HG02973 (cell line): Measurements from ENCODE around the gene NDEL1.

Experiments used
- ATAC-seq: cut with Tn5 transposase; IDR thresholded peaks from one replicate; pipeline ENCODE4 v1.9.1; 2021; ENCODE audit warnings: moderate library complexity; ENCODE audit not compliant: unreplicated experiment

Gene NDEL1

DNA sequence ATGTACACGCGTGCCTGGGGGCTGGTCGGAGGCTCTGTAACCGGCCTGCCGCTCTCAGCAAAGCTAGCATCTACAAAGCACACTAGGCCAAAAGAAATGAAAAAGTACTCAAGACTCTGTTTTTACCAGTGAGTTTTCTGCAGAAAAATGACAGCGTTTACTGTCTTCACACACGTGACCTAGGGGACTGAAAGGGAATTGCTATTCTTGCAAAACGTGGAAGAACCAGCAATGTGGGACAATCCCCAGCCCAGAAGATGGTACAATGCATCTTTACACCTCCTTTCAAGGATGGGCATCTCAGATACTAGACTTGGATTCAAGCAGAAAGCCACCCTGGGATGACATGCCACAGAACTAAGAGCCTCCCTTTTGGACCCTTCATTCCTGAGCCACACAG is 41.5 kb downstream of the NDEL1 start:
- no peak for ATAC-seq

DNA sequence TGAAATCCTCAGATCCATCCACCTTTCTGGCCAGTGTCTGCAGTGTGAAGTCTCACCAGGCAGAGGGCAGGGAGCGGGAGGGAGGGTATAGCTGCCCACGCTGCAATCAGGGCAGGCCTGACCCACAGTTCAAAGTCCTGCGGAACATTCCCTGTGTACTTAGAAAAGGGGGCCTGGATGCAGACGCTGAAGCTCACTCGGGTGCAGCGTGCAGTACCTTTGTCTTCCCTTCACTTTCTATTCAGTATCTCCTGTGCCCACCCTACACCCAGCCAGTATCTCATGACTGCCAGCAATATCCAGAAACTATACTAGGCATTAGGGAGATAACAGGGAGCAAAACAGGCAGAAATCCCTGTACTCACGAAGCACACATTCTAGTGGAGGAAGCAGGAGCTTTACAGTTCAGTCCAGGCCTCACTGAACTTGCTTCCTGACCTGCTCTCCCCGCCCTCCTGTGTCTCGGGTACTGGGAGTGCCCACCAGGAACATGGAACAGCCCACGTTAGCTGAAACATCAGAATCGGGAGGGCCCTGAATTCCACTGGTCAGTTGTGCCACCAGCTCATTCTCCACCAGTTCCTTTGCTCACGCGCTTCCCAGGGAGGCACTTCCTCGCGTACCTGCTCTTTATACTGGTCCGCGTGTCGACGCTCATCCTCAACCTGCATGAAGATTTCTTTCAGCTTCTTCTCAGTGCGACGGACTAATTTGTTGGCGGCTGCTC is 42.2 kb downstream of the NDEL1 start:
- no peak for ATAC-seq

DNA sequence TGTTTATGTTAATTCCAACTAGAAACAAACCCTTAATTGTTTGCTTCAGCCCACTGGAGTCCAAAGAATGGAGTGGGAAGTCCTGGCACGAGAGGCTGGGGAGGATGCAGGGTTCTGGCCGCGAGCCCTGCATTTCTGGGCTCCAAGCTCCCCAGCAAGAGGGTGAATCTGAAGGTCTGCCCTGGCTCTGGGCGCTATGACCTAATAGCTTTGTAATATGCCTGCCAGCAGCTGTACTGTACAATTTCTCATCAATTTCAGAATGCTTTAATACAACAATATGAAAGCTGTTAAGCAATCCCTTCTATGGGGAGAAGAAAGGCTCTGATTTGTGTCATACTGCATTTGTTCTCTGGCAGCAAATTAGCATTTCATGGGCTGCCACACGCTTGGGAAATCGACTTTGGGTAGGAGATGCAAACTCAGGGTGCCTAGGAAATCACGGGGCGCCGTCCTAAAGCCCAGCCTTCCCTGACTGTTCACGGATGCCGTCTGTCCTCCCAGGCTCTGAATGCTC is 43.8 kb downstream of the NDEL1 start:
- ATAC-seq = no peak

DNA sequence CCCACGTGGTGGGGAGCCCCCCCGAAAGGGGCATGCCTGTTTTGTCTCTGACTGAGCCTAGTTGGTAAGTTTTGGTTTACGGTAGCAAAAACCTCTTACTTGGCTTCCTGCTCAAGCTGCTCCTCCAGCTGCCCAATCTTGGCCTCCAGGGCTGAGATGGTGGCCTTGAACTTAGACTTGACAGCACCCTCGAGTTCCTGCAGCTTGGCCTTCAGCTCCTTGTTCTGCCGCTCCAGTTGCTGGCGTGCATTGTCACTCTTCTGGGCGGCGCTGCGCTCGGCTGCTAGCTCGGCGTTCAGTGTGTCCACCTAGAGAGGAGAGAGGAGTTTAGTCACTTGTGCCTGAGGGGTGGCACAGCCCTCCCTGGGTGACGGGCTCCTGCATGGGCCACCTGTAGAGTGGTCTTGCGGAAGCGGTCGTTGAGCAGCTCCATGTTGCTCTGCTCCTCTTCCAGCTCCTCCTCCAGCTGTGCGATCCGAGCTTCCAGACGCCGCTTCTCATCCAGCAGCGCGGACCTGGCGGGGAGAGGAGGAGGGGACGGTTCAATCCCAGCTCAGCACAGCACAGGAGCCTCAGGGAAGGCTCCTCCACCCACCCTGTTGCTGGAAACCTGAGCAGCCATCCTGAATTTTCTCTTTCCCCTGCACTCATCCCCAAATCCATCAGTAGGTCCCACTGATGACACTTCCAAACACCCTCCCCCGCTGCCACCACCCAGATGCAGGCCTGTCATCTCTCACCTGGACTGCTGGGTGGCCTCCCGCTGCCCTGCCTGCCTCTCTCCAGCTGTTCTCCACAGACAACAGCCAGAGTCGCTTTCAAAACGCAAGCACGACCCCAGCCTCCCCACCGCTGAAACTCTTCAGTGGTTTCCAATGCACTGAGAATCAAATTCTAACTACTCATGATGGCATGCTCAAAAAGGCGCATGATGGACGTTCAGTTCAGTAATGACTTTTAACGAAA is 44.6 kb downstream of the NDEL1 start:
- no peak for ATAC-seq

DNA sequence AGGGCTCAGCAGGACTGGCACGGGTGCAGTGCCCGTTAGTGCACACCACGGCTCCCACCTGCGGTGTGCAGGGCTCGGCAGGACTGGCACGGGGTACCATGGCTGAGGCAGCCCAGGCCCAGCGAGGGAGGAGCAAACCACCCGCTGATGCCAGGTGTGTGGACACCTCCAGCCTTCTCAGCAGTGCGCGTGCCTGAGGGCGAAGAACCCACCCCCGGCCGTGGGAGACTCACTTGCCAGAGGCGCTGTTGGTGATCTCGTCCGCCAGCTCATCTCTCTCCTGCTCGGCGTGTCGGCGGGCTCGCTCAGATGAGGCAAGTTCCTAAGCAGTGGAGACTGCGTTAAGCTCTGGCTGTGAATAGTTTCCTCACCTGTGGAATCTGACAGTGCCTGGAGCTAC is 45.4 kb downstream of the NDEL1 start:
- no peak for ATAC-seq

DNA sequence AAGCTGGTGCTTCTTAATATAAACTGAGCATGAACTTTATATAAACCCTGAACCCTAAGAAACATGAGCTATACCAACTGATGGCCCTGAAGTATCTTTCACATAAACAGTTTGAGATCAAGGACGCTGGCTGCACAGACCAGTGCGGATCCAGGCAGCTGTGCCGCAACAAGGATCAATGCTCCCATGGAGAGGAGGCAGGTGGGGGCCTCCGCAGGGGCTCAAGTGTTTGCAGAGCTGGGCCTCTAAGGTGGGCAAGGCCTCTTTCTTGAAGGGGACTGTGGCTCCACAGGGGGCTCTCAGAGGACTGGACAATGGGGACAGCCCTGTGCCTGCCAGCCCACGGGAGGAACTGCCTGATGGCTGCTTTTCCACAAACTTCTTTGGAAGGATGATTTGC is 46.0 kb downstream of the NDEL1 start:
- ATAC-seq = no peak

DNA sequence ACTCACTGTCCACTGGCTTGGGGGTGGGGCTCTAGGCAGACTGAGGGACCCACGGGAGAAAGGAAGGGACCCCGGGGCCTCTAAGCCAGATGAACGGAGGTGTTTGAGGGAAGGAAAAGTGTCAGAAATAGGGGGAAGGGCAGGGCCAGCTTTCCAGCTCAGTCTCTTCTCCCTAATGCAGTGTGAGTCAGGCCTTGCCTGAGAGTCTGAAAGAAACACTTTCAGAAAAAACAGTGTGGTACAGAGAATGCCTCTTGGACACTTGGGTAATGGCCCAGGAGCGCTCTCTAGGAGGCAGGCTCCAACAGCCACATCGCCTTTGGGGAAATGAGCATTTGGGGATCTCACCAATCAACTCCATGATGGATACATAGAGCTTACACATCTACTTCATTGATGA is 46.9 kb downstream of the NDEL1 start:
- ATAC-seq = no peak

DNA sequence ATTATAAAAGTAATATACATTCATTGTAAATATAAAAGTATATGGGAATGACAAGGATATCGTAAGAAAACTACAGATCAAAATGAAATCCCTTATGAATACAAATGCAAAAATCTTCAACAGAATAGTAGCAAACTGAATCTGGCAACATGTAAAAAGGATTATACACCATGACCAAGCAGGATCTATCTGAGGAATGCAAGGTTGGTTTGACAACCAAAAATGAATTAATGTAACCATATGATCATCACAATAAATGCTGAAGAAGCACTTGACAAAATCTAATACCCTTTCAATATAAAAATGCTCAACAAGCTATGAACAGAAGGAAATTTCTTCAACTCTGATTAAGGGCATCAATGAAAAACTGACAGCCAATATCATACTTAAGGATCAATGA is 48.8 kb downstream of the NDEL1 start:
- ATAC-seq = no peak

DNA sequence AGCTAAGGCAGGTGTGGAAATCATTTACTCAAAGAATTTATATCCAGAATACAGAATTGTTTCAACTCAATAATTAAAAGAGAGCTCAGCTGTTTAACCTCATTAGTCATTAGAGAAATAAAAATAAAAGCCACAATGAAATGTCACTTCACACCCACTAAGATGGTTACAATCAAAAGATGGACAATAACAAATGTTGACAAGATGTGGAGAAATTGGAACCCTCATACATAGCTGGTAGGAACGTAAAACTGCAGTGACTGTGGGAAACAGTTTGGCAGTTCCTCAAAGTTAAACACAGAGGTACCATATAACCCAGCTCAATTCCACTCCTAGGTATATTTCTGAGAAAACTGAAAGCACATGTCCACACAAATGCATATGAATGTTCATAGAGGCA is 49.8 kb downstream of the NDEL1 start:
- no peak for ATAC-seq

DNA sequence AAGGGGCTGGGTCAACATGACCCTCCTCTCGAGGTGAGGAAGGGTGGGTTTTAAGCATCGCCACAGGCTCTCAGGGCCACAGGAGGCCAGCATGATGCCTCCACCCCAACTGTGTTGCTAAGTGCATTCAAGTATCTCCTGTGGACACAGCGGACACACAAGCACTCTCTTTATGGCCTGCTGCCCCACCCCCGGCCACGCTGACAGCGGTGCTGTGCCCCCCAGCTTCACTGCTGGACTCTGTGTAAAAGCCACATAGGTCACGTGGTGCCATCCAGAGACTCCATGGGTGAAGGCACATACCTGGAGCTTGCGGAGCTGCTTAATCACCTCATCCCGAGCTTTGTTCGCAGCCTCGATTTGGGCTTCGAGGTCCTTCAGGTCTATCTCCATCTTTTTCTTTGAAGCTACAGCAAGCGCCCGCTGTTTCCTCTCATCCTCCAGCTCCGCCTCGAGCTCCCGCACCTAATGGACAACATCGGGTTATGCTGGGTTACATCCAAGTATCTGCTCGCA is 51.5 kb downstream of the NDEL1 start:
- ATAC-seq = no peak

DNA sequence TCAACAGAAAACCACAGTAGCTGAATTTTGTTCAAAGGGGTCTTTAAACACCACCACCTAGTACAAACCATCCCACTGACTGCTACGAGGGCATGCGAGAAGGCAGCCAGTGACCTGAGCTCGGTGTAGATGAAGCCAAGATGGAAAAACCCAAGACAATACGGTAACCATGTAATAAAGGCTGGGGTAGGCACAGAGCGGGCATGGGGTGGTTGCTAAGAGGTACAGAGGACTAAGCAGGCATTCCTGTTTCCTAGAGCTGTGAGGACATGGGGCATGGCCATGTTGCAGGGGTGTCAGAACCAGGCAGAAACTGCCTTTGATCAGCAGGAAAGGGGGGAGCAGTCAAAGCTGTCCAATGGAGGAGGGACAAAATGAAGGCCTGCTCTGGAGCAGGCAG is 52.1 kb downstream of the NDEL1 start:
- no peak for ATAC-seq

DNA sequence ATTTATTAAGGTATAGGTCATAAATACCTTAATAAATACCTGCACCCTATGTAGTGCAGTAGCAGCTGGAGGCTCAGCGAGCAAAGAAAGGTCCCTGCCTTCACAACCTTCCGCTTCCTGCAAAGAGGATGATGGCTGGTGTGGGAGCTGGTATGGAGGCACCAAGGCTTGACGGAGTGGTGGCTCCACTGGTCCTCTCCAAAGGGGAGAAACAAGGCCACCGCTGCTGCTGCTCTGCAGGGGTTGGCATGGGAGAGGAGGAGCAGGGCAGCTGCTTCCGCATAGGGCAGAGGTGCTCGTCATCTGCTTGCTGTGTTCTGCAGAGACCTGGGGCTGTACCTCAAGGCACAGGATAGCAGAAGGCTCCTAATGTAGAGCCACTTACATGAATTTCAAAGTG is 52.8 kb downstream of the NDEL1 start:
- no peak for ATAC-seq

DNA sequence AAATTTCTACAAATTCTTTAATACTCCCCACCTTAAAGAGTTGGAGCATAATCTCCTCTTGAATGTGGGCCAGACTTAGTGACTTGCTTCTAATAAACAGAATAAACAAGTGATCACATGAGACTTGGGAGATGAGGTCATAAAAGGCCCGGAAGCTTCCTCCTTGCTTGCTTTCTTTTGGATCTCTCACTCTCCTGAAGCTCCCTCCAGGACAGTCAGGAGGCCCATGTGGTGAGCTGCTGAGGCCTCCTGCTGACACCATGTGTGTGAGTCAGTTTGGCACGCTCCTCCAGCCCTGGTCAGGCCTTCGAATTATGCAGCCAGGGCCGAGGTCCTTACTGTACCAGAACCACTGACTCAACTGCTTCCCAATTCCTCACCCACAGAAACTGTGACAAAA is 53.2 kb downstream of the NDEL1 start:
- ATAC-seq = no peak

DNA sequence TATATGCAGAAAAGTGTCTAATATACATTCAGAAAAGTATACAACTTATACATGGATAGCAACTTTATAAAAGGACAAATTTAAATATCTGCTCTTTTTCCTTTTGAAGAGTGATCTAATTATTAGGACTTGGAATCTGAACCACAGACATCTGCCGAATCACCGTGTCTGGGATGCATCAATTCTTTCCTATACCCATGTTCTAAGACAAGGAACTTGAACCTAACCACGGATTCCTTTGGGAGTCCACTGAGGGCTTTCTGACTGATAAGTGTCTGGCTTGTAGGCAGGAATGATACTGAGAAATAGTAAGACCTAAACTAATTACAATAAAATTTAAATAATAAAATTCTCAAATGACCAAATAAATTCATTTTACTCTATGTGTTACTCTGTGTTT is 54.2 kb downstream of the NDEL1 start:
- no peak for ATAC-seq

DNA sequence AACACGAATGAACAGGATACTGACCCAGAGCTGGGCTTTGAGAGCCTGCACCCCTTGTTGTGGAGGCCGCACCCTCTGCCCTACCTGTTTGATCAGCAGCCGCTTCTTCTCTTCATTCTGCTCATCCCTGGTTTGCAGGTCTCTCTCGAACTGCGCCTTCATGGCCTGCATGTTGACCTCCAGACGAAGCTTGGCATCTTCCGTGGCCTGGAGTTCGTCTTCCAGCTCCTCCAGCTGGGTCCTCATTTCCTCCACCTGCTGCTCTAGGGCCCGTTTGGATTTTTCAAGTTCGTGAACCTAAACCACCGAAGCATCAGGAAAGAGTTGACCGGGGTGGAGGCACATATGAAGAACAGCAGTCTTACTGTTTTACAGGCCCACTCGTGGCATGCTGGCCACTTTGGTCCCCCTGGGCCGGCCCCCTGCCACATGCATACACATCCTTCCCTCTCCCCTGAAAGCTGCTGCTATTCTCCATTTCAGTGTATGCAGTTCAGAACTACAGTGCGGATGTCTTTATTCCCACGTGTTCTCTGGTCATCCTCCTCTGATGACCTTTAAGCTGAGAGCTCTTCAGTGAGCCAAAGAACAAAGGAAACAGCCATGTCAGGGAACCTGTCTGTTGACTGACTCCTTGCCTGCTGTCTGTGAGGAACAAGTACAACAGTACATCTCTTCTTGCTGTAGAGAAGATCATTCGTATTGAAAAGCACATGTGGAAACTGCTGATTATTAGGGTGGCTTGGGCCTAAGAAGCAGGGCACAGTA is 54.8 kb downstream of the NDEL1 start:
- ATAC-seq = no peak

DNA sequence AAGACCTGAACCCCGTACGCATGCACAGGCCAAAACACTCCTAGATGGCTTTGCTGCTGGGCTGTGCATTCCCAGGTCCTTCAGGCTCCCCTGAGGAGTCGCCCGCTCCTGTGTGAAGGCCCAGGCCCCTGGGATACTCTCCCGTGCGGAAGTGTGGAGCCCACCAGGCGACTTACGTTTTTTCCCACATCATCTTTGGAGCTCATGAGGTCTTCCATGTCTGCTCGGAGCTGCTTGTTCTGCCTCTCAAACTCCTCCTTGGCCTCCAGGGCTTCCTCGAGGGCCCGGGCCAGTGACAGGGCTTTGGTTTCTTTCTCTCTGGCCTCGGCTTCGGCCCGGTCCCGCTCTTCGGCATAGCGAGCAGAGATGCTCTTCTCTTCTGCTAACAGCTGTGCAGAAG is 56.4 kb downstream of the NDEL1 start:
- ATAC-seq = no peak

DNA sequence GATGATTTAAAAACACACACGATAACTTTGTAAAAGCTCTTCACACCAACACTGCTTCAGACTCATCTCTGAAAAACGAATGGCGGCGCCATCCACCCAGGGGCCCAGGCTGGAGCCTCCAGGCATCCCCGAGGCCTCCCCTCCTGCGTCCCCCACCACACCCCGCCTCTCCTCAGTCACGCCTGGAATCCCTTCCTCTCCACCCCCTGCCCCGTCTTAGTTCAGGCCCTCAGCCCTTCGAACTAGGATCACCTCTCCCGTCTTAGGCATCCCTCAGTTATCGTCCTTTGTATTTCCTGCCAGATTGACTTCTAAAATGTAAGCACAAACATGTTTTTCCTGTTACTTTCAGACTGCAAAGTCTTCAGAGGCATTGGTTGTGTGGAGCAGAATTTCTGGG is 58.3 kb downstream of the NDEL1 start:
- ATAC-seq = no peak

DNA sequence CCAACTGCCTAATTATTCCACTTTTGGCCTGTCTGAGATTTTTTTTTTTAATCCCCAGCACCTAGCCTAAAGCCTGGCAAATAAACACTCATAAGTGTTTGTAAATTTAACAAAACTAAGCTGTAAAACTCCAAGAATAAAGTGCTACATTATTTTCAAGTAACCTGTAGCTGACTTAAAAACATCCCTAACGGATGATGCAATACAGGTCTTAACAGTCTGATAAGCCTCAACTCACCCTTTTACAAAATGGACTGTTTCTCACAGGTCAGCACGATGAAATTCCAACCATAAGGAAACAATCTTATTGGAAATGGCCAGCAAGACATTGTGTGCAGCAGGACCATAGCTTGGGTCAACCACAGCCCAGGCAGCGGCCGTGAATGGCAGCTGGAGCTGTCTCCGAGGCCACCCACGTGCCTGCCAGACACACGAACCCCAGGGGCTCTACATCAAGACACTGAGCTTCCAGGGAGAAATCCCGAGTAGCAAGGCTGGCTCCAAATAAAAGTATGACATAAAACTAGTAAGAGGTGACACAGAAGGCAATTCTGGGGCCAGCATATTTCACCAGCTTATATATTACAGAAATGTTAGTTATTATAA is 58.9 kb downstream of the NDEL1 start:
- ATAC-seq = no peak

DNA sequence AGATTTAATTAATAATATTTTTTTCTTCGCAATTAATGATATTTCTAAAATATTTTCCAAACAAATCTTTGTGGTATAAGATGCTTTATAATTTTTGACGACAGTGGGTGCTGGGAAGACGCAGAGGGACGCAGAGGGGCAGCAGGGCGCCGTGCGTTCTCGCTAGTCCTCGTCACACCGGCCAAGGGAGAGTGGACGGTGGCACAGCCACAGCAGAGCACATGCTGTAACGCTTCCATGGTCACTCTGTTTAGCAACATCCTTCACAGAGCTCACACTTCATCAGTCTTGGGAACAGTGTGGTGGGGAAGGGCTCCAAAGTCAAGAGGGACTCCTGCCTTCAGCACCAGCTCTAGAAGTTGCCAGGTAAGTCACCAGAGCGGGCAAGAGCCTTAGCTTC is 60.4 kb downstream of the NDEL1 start:
- ATAC-seq = no peak

DNA sequence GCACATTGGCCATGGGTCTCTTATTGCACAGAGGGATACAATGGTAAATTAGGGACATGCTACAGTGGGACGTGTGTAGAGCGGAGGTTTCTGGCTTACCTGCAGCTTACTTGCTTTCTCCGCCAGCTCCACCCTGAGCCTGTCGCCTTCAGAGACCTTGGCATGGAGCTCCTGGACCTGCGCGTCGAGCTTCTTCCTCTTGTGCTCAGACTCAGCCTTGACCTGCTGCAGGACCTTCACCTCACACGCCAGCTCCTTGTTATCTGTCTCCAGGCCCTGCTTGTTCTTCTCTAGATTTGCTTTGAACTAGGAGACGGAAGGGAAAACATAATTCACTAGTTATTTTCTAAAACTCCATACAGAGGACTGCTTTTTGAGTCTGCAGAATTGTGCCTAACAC is 63.5 kb downstream of the NDEL1 start:
- no peak for ATAC-seq

DNA sequence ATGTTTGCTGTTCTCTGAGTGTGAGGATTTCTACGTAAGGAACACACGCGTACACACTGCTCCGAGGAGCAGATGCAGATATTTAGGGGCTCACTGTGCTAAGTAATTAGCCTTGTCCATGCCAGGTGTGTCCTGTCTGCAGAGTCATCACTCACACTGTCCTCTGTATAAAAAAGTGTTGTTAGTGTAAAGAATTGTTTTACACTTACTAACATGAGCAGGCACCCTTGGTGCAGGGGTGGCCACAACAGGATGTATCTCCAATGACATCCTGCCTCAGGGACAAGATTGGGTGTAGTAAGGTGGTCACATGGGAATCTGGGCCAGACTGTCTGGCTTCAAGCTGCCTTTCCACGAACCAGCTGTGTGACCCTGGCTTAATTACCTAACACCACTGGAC is 63.9 kb downstream of the NDEL1 start:
- no peak for ATAC-seq
